GM12891 (cell line): ENCODE data around the gene ENTR1.

Experiments used
- PAX5 ChIP-seq: IDR thresholded peaks from 2 replicates; pipeline ENCODE4 v1.6.1; 2011; ENCODE audit warnings: low read length, moderate library complexity, mild to moderate bottlenecking; ENCODE audit not compliant: insufficient read depth, severe bottlenecking
- POLR2A ChIP-seq: IDR thresholded peaks from 2 replicates; pipeline ENCODE4 v1.6.1; 2011; ENCODE audit warnings: low read depth, low read length, control low read depth
- POLR2AphosphoS5 ChIP-seq: IDR thresholded peaks from 2 replicates; pipeline ENCODE4 v1.6.1; 2011; ENCODE audit warnings: low read depth, low read length, control low read depth
- SPI1 ChIP-seq: IDR thresholded peaks from 2 replicates; pipeline ENCODE4 v1.6.1; 2011; ENCODE audit warnings: low read depth, low read length, control low read depth
- TAF1 ChIP-seq: IDR thresholded peaks from 2 replicates; pipeline ENCODE4 v1.6.1; 2011; ENCODE audit warnings: low read depth, low read length, control low read depth

GRCh38 chr9:136432591-136432990 lies 22.2 kb upstream of the ENTR1 start:
- TF ChIP-seq SPI1 (no peak), POLR2A (no peak), TAF1 (no peak), POLR2AphosphoS5 (no peak), PAX5 (no peak)
